DMS79 treated with DMSO at 0.1 percent for 48 hours (cell line): Measurements from ENCODE around the gene SLC39A9.

Experiments
- DNase-seq: peaks from one replicate; lab custom pipeline; 2025; lab: John Stamatoyannopoulos, UW

Gene SLC39A9

GRCh38 chr14:69424149-69424923 lies 25.8 kb downstream of the SLC39A9 start:
- DNase-seq = no peak

GRCh38 chr14:69427596-69427995 lies 29.1 kb downstream of the SLC39A9 start:
- no peak for DNase-seq

GRCh38 chr14:69428289-69428998 lies 30.0 kb downstream of the SLC39A9 start:
- DNase-seq = no peak

- no peak for DNase-seq
Observed at GRCh38 chr14:69429643-69430042, 31.2 kb downstream of the SLC39A9 start.

- DNase-seq = no peak
Observed at GRCh38 chr14:69430306-69430939, 31.9 kb downstream of the SLC39A9 start.

GRCh38 chr14:69432364-69432763 lies 33.9 kb downstream of the SLC39A9 start:
- DNase-seq = no peak

- no peak for DNase-seq
Observed at GRCh38 chr14:69439521-69440270, 41.2 kb downstream of the SLC39A9 start.

GRCh38 chr14:69441948-69442347 lies 43.5 kb downstream of the SLC39A9 start:
- no peak for DNase-seq

GRCh38 chr14:69443296-69443805 lies 44.9 kb downstream of the SLC39A9 start:
- DNase-seq = no peak

GRCh38 chr14:69449216-69449615 lies 50.7 kb downstream of the SLC39A9 start:
- no peak for DNase-seq

- no peak for DNase-seq
Observed at GRCh38 chr14:69451941-69452340, 53.4 kb downstream of the SLC39A9 start.

- DNase-seq = no peak
Observed at GRCh38 chr14:69458350-69458749, 59.9 kb downstream of the SLC39A9 start.

GRCh38 chr14:69459122-69459521 lies 60.6 kb downstream of the SLC39A9 start:
- no peak for DNase-seq

GRCh38 chr14:69460093-69460701 lies 61.7 kb downstream of the SLC39A9 start:
- peak; percentile 87 for DNase-seq

- DNase-seq = no peak
Observed at GRCh38 chr14:69464379-69464778, 65.9 kb downstream of the SLC39A9 start.

GRCh38 chr14:69464829-69465228 lies 66.3 kb downstream of the SLC39A9 start:
- no peak for DNase-seq

- DNase-seq = no peak
Observed at GRCh38 chr14:69468949-69469348, 70.5 kb downstream of the SLC39A9 start.

GRCh38 chr14:69471436-69471835 lies 72.9 kb downstream of the SLC39A9 start:
- DNase-seq = no peak

GRCh38 chr14:69471916-69472315 lies 73.4 kb downstream of the SLC39A9 start:
- DNase-seq = no peak

- DNase-seq = no peak
Observed at GRCh38 chr14:69473260-69473659, 74.8 kb downstream of the SLC39A9 start.

- DNase-seq = no peak
Observed at GRCh38 chr14:69473946-69474345, 75.5 kb downstream of the SLC39A9 start.
